K562 (cell line): Measurements from ENCODE around the gene CD300C. TPM values are rescaled to one million over a fixed set of nuclear protein-coding genes. Genes with fewer than 3 reads are reported as not detected.
A peak's percentile ranks its signal among the peaks of the same experiment; 100 is the strongest.

Source experiments
- ATAC-seq: fragments of 200-7000 bp; cut with Tn5 transposase; 3 replicates; pipeline ENCODE4 v1.9.1; 2020; ENCODE audit warnings: moderate library complexity
- BruUV-seq: library from RNA; stranded (reverse); fragments of 400-500 nt; replicated peaks from 2 replicates; lab custom pipeline; 2021; lab: Mats Ljungman, UMichigan
- CTCF ChIA-PET: fragments of 300-600 bp; formaldehyde crosslinking; extraction: SDS; loops from one replicate; lab custom pipeline; 2021; ENCODE audit warnings: low intra/inter-chr PET ratio; lab: Yijun Ruan, JAX
- POLR2A ChIA-PET: fragments of 300-600, 350-650 bp; sonication (Branson Sonifier 250); formaldehyde crosslinking; extraction: SDS; loops from one replicate; lab custom pipeline; 2021; ENCODE audit warnings: antibody characterized with exemption, inconsistent platforms; lab: Yijun Ruan, JAX
- DNase-seq, 4 experiments: peaks; one replicate each; pipeline versions ENCODE4 v3.0.0 to v3.0.0-alpha.2; 2011 to 2018; ENCODE audit warnings: low spot score in 3 of 4, mixed read lengths in 3 of 4; ENCODE audit errors: extremely low read depth in 1 of 4
- FAIRE-seq: peaks from 2 replicates; lab custom pipeline; 2011; peaks lifted over from hg19 to GRCh38; lab: Jason Lieb, UNC
- H2AFZ ChIP-seq: 2 replicates; pipeline ENCODE4 v1.6.0; 2011; ENCODE audit warnings: low read depth, low read length, control low read depth, inconsistent platforms
- H3K27ac ChIP-seq: fragments of 200-600 bp; 3 replicates; pipeline ENCODE4 v1.8.0; 2011; ENCODE audit warnings: low read depth, mild to moderate bottlenecking, control low read depth, inconsistent platforms, low read length, moderate library complexity, mixed read lengths; ENCODE audit errors: extremely low read depth
- H3K27me3 ChIP-seq, 2 experiments: fragments of 300-600 bp in 1 of 2; 2 replicates in 1 of 2; 3 replicates in 1 of 2; pipeline versions ENCODE4 v1.6.0 to v1.8.0; 2011; ENCODE audit warnings: inconsistent platforms in 2 of 2, low read length in 2 of 2, mild to moderate bottlenecking in 1 of 2, mixed read lengths in 1 of 2, moderate library complexity in 1 of 2; ENCODE audit not compliant: control insufficient read depth in 2 of 2, insufficient read depth in 2 of 2
- H3K36me3 ChIP-seq: fragments of 300-600 bp; 3 replicates; pipeline ENCODE4 v1.8.0; 2011; ENCODE audit warnings: mild to moderate bottlenecking, low read length, inconsistent platforms; ENCODE audit not compliant: control insufficient read depth, insufficient read depth
- H3K4me1 ChIP-seq, 2 experiments: fragments of 200-600 bp in 1 of 2; replicated peaks in 1 of 2; 2 replicates in 1 of 2; 3 replicates in 1 of 2; pipeline versions ENCODE4 v1.5.1 to v1.8.0; 2011; ENCODE audit warnings: inconsistent platforms in 2 of 2, low read length in 2 of 2, mild to moderate bottlenecking in 1 of 2, mixed read lengths in 1 of 2, moderate library complexity in 1 of 2; ENCODE audit not compliant: control insufficient read depth in 2 of 2, insufficient read depth in 2 of 2
- H3K4me2 ChIP-seq: 2 replicates; pipeline ENCODE4 v1.6.1; 2011; ENCODE audit warnings: low read length, control low read depth, inconsistent platforms, mixed read lengths; ENCODE audit not compliant: insufficient read depth
- H3K4me3 ChIP-seq: fragments of 200-600 bp; sonication (generic), shearing (Covaris generic); 2 replicates; pipeline ENCODE4 v1.5.1; 2016; ENCODE audit warnings: control low read depth, inconsistent platforms
- H3K79me2 ChIP-seq: fragments of 200-600 bp; 3 replicates; pipeline ENCODE4 v1.8.0; 2011; ENCODE audit warnings: low read length, inconsistent platforms; ENCODE audit not compliant: control insufficient read depth, insufficient read depth
- H3K9ac ChIP-seq, 2 experiments: 2 replicates each; pipeline versions ENCODE4 v1.6.0 to v1.6.1; 2011; ENCODE audit warnings: low read depth in 2 of 2, low read length in 2 of 2, control low read depth in 1 of 2, inconsistent platforms in 1 of 2, mild to moderate bottlenecking in 1 of 2, mixed read lengths in 1 of 2; ENCODE audit not compliant: insufficient read depth in 1 of 2
- H3K9me1 ChIP-seq: one replicate; pipeline ENCODE4 v1.6.0; 2011; ENCODE audit warnings: inconsistent platforms, mild to moderate bottlenecking, low read length, moderate library complexity; ENCODE audit not compliant: control insufficient read depth, insufficient read depth
- H3K9me3 ChIP-seq: replicated peaks from 2 replicates; pipeline ENCODE4 v1.5.1; 2011; ENCODE audit warnings: low read depth, low read length, inconsistent platforms; ENCODE audit not compliant: control insufficient read depth, insufficient read depth
- H4K20me1 ChIP-seq: replicated peaks from 2 replicates; pipeline ENCODE4 v1.6.1; 2011; ENCODE audit warnings: low read length, inconsistent platforms, mixed read lengths; ENCODE audit not compliant: control insufficient read depth, insufficient read depth
- ZZZ3 ChIP-seq: fragments of 450-650 bp; IDR thresholded peaks from 2 replicates; pipeline ENCODE4 v1.6.1; 2016; ENCODE audit warnings: antibody characterized with exemption, mild to moderate bottlenecking, moderate library complexity
- WGBS: fragments of 100-300 bp; shearing (Covaris generic); methylation state at CpG from one replicate; pipeline ENCODE4 v1.1.6; 2016; ENCODE audit warnings: low coverage, mixed read lengths; ENCODE audit not compliant: insufficient coverage; ENCODE audit errors: missing lambda C conversion rate; 5-methylcytosine and 5-hydroxymethylcytosine counted together
- in situ Hi-C: fragments of 300-500 bp; cut with MboI; formaldehyde crosslinking; loops from 4 replicates; pipeline ENCODE4 v1.15.0; 2018; ENCODE audit warnings: inconsistent platforms, mixed read lengths
- intact Hi-C: fragments of 100-400 bp; cut with micrococcal nuclease; formaldehyde crosslinking; loops from 2 replicates; pipeline ENCODE4 v1.14.2; 2022
- polyA plus RNA-seq, 8 experiments: library from polyadenylated mRNA; depleted of rRNA in 4 of 8; stranded (reverse) in 5 of 8; unstranded in 3 of 8; fragments of >200 nt; fragmentation: Nextera tagmentation in 2 of 8; fragmentation: Illumina TruSeq in 1 of 8; extraction: Ambion mirVana in 2 of 8; extraction: Trizol in 1 of 8; gene quantifications; 2 replicates each; pipeline versions ENCODE4 v1.2.1 to v1.2.3, GENCODE V29; 2011 to 2014; ENCODE audit warnings: inconsistent platforms in 1 of 8, missing spikeins in 1 of 8
- total RNA-seq, 7 experiments: library from RNA; depleted of rRNA in 6 of 7; stranded (reverse); fragments of >200 nt in 6 of 7; fragmentation: Illumina TruSeq in 2 of 7; extraction: Trizol in 2 of 7; gene quantifications; 2 replicates each; pipeline versions ENCODE4 v1.2.1 to v1.2.3, GENCODE V29; 2011 to 2021; ENCODE audit warnings: low replicate concordance in 1 of 7
- TF ChIP-seq, protein P1 (sequence below): sonication (generic); IDR thresholded peaks from 2 replicates; pipeline ENCODE4 v1.6.1; 2016

CD300C gene
- total and polyA plus RNA-seq, 9 of the 15 experiments (the other 6 are each of a cell fraction or from before 2014, with no cell fraction given): 0.04 to 0.16 (median 0.07) TPM; not detected in 6

DNA sequence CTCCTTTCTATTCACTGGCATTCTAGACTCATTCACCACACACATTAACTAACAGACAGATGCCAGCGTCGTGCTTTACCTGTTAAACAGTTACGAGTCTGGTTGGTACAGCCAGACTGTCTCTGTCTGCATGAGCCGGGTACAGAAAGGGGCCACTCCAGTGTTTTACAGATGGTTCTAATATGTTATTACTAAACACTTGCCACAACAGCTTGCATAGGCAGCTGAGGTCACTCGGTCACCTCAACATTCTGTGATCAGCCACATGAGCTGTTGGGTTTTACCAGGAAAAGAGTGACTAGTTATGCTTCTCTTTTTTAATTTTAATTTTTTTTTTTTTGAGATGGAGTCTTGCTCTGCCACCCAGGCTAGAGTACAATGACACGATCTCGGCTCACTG is 54.3 kb downstream of the CD300C start:
- Histone ChIP-seq H4K20me1 (no peaks in the 10 kb centered on the region), H3K9me3 (no peaks in the 10 kb centered on the region), H3K9me1 (no peaks in the 10 kb centered on the region), H3K4me2 (no peak overlapping the region), H2AFZ (no peak overlapping the region), H3K79me2 (no peaks in the 10 kb centered on the region), H3K9ac (no peak overlapping the region), H3K4me3 (no peak overlapping the region), H3K27ac (no peak overlapping the region), H3K36me3 (no peaks in the 10 kb centered on the region), H3K27me3 (peaks cover 0 to 15% of the 10 kb centered on the region in 2 experiments; a peak in 1 of 5 replicates), H3K4me1 (no peaks in the 10 kb centered on the region)
- no TSS peak for BruUV-seq
- TF ChIP-seq, protein P1, sequence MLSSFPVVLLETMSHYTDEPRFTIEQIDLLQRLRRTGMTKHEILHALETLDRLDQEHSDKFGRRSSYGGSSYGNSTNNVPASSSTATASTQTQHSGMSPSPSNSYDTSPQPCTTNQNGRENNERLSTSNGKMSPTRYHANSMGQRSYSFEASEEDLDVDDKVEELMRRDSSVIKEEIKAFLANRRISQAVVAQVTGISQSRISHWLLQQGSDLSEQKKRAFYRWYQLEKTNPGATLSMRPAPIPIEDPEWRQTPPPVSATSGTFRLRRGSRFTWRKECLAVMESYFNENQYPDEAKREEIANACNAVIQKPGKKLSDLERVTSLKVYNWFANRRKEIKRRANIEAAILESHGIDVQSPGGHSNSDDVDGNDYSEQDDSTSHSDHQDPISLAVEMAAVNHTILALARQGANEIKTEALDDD: peak; percentile 21; the same call in 1 of the 2 replicates
- no peak for TF ChIP-seq ZZZ3
- ATAC-seq (no peak), FAIRE-seq (no peak), DNase-seq (peak in 1 of 4 experiments; percentile 1)
- CTCF ChIA-PET: interaction anchor here (3.6 kb wide), 1 partner anchor 111 kb away, joined by 37 read pairs; no protein-coding TSS in a partner anchor
- POLR2A ChIA-PET: no interaction called here
- 1% methylated on average over 7 of the region's 7 CpGs for WGBS
- intact Hi-C loops (loop anchor here (2.0 to 5.0 kb wide), 2 partner anchors 111 to 124 kb away; partner anchors contain the start of gene GPR142), in situ Hi-C loops (loop anchor here (5.0 kb wide), 1 partner anchor 114 kb away; no protein-coding TSS in a partner anchor)

Other genes with a start within 250 kb of the CD300C start
Only the 7 nearest of the 13 such genes appear.
- 6.5 and 7.6 TPM in 2 replicates for gene GPRC5C, start 114.0 kb downstream of the CD300C start, total RNA-seq (2014; rRNA removed)
- gene GPRC5C, start 114.0 kb downstream of the CD300C start, total RNA-seq (2014; rRNA removed; fragmentation: Illumina TruSeq; extraction: Trizol): 1.1 and 1.6 TPM in 2 replicates
- gene GPRC5C, start 114.0 kb downstream of the CD300C start, total RNA-seq (2015; rRNA removed; fragmentation: Illumina TruSeq; extraction: Trizol): 4.1 and 4.4 TPM in 2 replicates
- 6.4 and 7.8 TPM in 2 replicates for gene GPRC5C, start 114.0 kb downstream of the CD300C start, total RNA-seq (2021)
- gene GPRC5C, start 114.0 kb downstream of the CD300C start, polyA plus RNA-seq (2011; rRNA removed): 9.0 and 85.5 TPM in 2 replicates
- gene GPRC5C, start 114.0 kb downstream of the CD300C start, polyA plus RNA-seq (2014; fragmentation: Illumina TruSeq; extraction: Trizol): 2.1 and 4.1 TPM in 2 replicates
- gene GPRC5C, start 114.0 kb downstream of the CD300C start, polyA plus RNA-seq (2014; fragmentation: Nextera tagmentation; extraction: Ambion mirVana): under 1 TPM; 0.28 to 0.41 TPM
- gene GPRC5C, start 114.0 kb downstream of the CD300C start, polyA plus RNA-seq (2014; rRNA removed): 5.9 and 9.6 TPM in 2 replicates
- gene CD300A, start 79.5 kb downstream of the CD300C start, total RNA-seq (2014; rRNA removed): 0.23 and 0.49 TPM in 2 replicates
- gene CD300A, start 79.5 kb downstream of the CD300C start, total RNA-seq (2014; rRNA removed; fragmentation: Illumina TruSeq; extraction: Trizol): 0.22 and 0.29 TPM in 2 replicates
- gene CD300A, start 79.5 kb downstream of the CD300C start, total RNA-seq (2015; rRNA removed; fragmentation: Illumina TruSeq; extraction: Trizol): 0.76 and 0.79 TPM in 2 replicates
- gene CD300A, start 79.5 kb downstream of the CD300C start, total RNA-seq (2021): 0.36 and 0.44 TPM in 2 replicates
- gene CD300A, start 79.5 kb downstream of the CD300C start, polyA plus RNA-seq (2011; rRNA removed): 1.7 and 19.7 TPM in 2 replicates
- gene CD300A, start 79.5 kb downstream of the CD300C start, polyA plus RNA-seq (2014; fragmentation: Illumina TruSeq; extraction: Trizol): 0.39 and 0.50 TPM in 2 replicates
- gene CD300A, start 79.5 kb downstream of the CD300C start, polyA plus RNA-seq (2014; fragmentation: Nextera tagmentation; extraction: Ambion mirVana): under 1 TPM in 1 of 2 experiments, not detected in 1; 0.21 TPM
- 0.26 and 0.50 TPM in 2 replicates for gene CD300A, start 79.5 kb downstream of the CD300C start, polyA plus RNA-seq (2014; rRNA removed)
- not detected in 2 replicates for gene CD300LB, start 14.6 kb downstream of the CD300C start, total RNA-seq (2014; rRNA removed)
- gene CD300LB, start 14.6 kb downstream of the CD300C start, total RNA-seq (2014; rRNA removed; fragmentation: Illumina TruSeq; extraction: Trizol): not detected in 2 replicates
- not detected in 2 replicates for gene CD300LB, start 14.6 kb downstream of the CD300C start, total RNA-seq (2015; rRNA removed; fragmentation: Illumina TruSeq; extraction: Trizol)
- not detected in 2 replicates for gene CD300LB, start 14.6 kb downstream of the CD300C start, total RNA-seq (2021)
- not detected in 2 replicates for gene CD300LB, start 14.6 kb downstream of the CD300C start, polyA plus RNA-seq (2011; rRNA removed)
- not detected in 2 replicates for gene CD300LB, start 14.6 kb downstream of the CD300C start, polyA plus RNA-seq (2014; fragmentation: Illumina TruSeq; extraction: Trizol)
- not detected for gene CD300LB, start 14.6 kb downstream of the CD300C start, polyA plus RNA-seq (2014; fragmentation: Nextera tagmentation; extraction: Ambion mirVana)
- gene CD300LB, start 14.6 kb downstream of the CD300C start, polyA plus RNA-seq (2014; rRNA removed): not detected in 2 replicates
- not detected in 2 replicates for gene CD300H, start 21.4 kb upstream of the CD300C start, total RNA-seq (2014; rRNA removed)
- gene CD300H, start 21.4 kb upstream of the CD300C start, total RNA-seq (2014; rRNA removed; fragmentation: Illumina TruSeq; extraction: Trizol): not detected in 2 replicates
- gene CD300H, start 21.4 kb upstream of the CD300C start, total RNA-seq (2015; rRNA removed; fragmentation: Illumina TruSeq; extraction: Trizol): not detected in 2 replicates
- not detected in 2 replicates for gene CD300H, start 21.4 kb upstream of the CD300C start, total RNA-seq (2021)
- gene CD300H, start 21.4 kb upstream of the CD300C start, polyA plus RNA-seq (2011; rRNA removed): not detected in 2 replicates
- not detected in 2 replicates for gene CD300H, start 21.4 kb upstream of the CD300C start, polyA plus RNA-seq (2014; fragmentation: Illumina TruSeq; extraction: Trizol)
- gene CD300H, start 21.4 kb upstream of the CD300C start, polyA plus RNA-seq (2014; fragmentation: Nextera tagmentation; extraction: Ambion mirVana): not detected
- gene CD300H, start 21.4 kb upstream of the CD300C start, polyA plus RNA-seq (2014; rRNA removed): not detected in 2 replicates
- gene CD300LD, start 46.2 kb upstream of the CD300C start, total RNA-seq (2014; rRNA removed): not detected in 2 replicates
- not detected in 2 replicates for gene CD300LD, start 46.2 kb upstream of the CD300C start, total RNA-seq (2014; rRNA removed; fragmentation: Illumina TruSeq; extraction: Trizol)
- not detected in 2 replicates for gene CD300LD, start 46.2 kb upstream of the CD300C start, total RNA-seq (2015; rRNA removed; fragmentation: Illumina TruSeq; extraction: Trizol)
- gene CD300LD, start 46.2 kb upstream of the CD300C start, total RNA-seq (2021): not detected in 2 replicates
- not detected in 2 replicates for gene CD300LD, start 46.2 kb upstream of the CD300C start, polyA plus RNA-seq (2011; rRNA removed)
- gene CD300LD, start 46.2 kb upstream of the CD300C start, polyA plus RNA-seq (2014; fragmentation: Illumina TruSeq; extraction: Trizol): not detected in 2 replicates
- not detected for gene CD300LD, start 46.2 kb upstream of the CD300C start, polyA plus RNA-seq (2014; fragmentation: Nextera tagmentation; extraction: Ambion mirVana)
- gene CD300LD, start 46.2 kb upstream of the CD300C start, polyA plus RNA-seq (2014; rRNA removed): not detected in 2 replicates
- not detected in 2 replicates for gene CD300E, start 77.6 kb upstream of the CD300C start, total RNA-seq (2014; rRNA removed)
- gene CD300E, start 77.6 kb upstream of the CD300C start, total RNA-seq (2014; rRNA removed; fragmentation: Illumina TruSeq; extraction: Trizol): not detected in 2 replicates
- gene CD300E, start 77.6 kb upstream of the CD300C start, total RNA-seq (2015; rRNA removed; fragmentation: Illumina TruSeq; extraction: Trizol): not detected in 2 replicates
- not detected in 2 replicates for gene CD300E, start 77.6 kb upstream of the CD300C start, total RNA-seq (2021)
- gene CD300E, start 77.6 kb upstream of the CD300C start, polyA plus RNA-seq (2011; rRNA removed): not detected in 2 replicates
- not detected in 2 replicates for gene CD300E, start 77.6 kb upstream of the CD300C start, polyA plus RNA-seq (2014; fragmentation: Illumina TruSeq; extraction: Trizol)
- not detected for gene CD300E, start 77.6 kb upstream of the CD300C start, polyA plus RNA-seq (2014; fragmentation: Nextera tagmentation; extraction: Ambion mirVana)
- not detected in 2 replicates for gene CD300E, start 77.6 kb upstream of the CD300C start, polyA plus RNA-seq (2014; rRNA removed)
- not detected in 2 replicates for gene CD300LF, start 166.8 kb upstream of the CD300C start, total RNA-seq (2014; rRNA removed)
- not detected in 2 replicates for gene CD300LF, start 166.8 kb upstream of the CD300C start, total RNA-seq (2014; rRNA removed; fragmentation: Illumina TruSeq; extraction: Trizol)
- not detected in 2 replicates for gene CD300LF, start 166.8 kb upstream of the CD300C start, total RNA-seq (2015; rRNA removed; fragmentation: Illumina TruSeq; extraction: Trizol)
- not detected in 2 replicates for gene CD300LF, start 166.8 kb upstream of the CD300C start, total RNA-seq (2021)
- gene CD300LF, start 166.8 kb upstream of the CD300C start, polyA plus RNA-seq (2011; rRNA removed): not detected in 2 replicates
- not detected in 2 replicates for gene CD300LF, start 166.8 kb upstream of the CD300C start, polyA plus RNA-seq (2014; fragmentation: Illumina TruSeq; extraction: Trizol)
- not detected for gene CD300LF, start 166.8 kb upstream of the CD300C start, polyA plus RNA-seq (2014; fragmentation: Nextera tagmentation; extraction: Ambion mirVana)
- gene CD300LF, start 166.8 kb upstream of the CD300C start, polyA plus RNA-seq (2014; rRNA removed): not detected in 2 replicates